Spleen (tissue), 11 donors: ENCODE results near the gene RNH1. TPM values are rescaled to one million over a fixed set of nuclear protein-coding genes. Genes with fewer than 3 reads are reported as not detected.

Source experiments
- DNase-seq: peaks from one replicate; pipeline ENCODE4 v3.0.0-alpha.2; 2020
- H3K27ac ChIP-seq, 8 donors: fragments of 200-600 bp; sonication (generic) in 7 of 8; 1 replicate in 4 of 8; 2 replicates in 4 of 8; pipeline versions ENCODE4 v1.5.0 to v1.8.0; 2016 to 2021; ENCODE audit warnings: inconsistent platforms in 4 of 8, mild to moderate bottlenecking in 4 of 8, moderate library complexity in 1 of 8
- H3K27me3 ChIP-seq, 7 donors: fragments of 200-600 bp; sonication (generic) in 6 of 7; replicated peaks in 1 of 7; 1 replicate in 4 of 7; 2 replicates in 3 of 7; pipeline versions ENCODE4 v1.5.0 to v1.8.0; 2016 to 2021; ENCODE audit warnings: inconsistent platforms in 3 of 7, mild to moderate bottlenecking in 1 of 7
- H3K36me3 ChIP-seq, 6 donors: fragments of 200-600 bp; sonication (generic) in 5 of 6; 1 replicate in 4 of 6; 2 replicates in 2 of 6; pipeline versions ENCODE4 v1.5.0 to v1.8.0; 2016 to 2021; ENCODE audit warnings: inconsistent platforms in 2 of 6
- H3K4me1 ChIP-seq, 6 donors: fragments of 200-600 bp; sonication (generic) in 5 of 6; 1 replicate in 3 of 6; 2 replicates in 3 of 6; pipeline versions ENCODE4 v1.5.0 to v1.8.0; 2016 to 2021; ENCODE audit warnings: inconsistent platforms in 3 of 6
- H3K4me3 ChIP-seq, 8 donors: fragments of 200-600 bp; sonication (generic) in 7 of 8; 1 replicate in 4 of 8; 2 replicates in 4 of 8; pipeline versions ENCODE4 v1.5.0 to v1.8.0; 2016 to 2021; ENCODE audit warnings: inconsistent platforms in 4 of 8, mild to moderate bottlenecking in 4 of 8, moderate library complexity in 2 of 8
- H3K9me3 ChIP-seq, 8 donors: fragments of 200-600 bp; sonication (generic) in 7 of 8; 1 replicate in 4 of 8; 2 replicates in 4 of 8; pipeline versions ENCODE4 v1.5.0 to v1.8.0; 2016 to 2021; ENCODE audit warnings: inconsistent platforms in 4 of 8
- CTCF ChIP-seq, 11 experiments: fragments of 200-600 bp in 7 of 11; fragments of 450-650 bp in 4 of 11; sonication (generic) in 4 of 11; IDR thresholded peaks in 8 of 11; conservative IDR thresholded peaks in 3 of 11; 1 replicate in 7 of 11; 2 replicates in 4 of 11; pipeline versions ENCODE4 v1.4.0 to v1.8.0; 2016 to 2021; ENCODE audit warnings: antibody characterized with exemption in 11 of 11, inconsistent platforms in 4 of 11, mild to moderate bottlenecking in 1 of 11
- POLR2A ChIP-seq, 3 donors: fragments of 450-650 bp; IDR thresholded peaks; one replicate each; pipeline ENCODE4 v1.5.1; 2017; ENCODE audit warnings: antibody characterized with exemption in 3 of 3, mild to moderate bottlenecking in 1 of 3
- POLR2AphosphoS5 ChIP-seq, 3 donors: sonication (generic); formaldehyde crosslinking; IDR thresholded peaks; one replicate each; pipeline ENCODE4 v1.5.1; 2017; ENCODE audit warnings: antibody characterized with exemption in 3 of 3
- WGBS, 5 donors: extraction: QIAGEN DNeasy Blood & Tissue Kit in 3 of 5; methylation state at CpG; one replicate each; pipeline versions ENCODE4 v1.1.5 to v1.1.7; 2013 to 2018; 5-methylcytosine and 5-hydroxymethylcytosine counted together
- intact Hi-C: fragments of 100-400 bp; cut with DNase I; formaldehyde crosslinking; loops from one replicate; pipeline ENCODE4 v1.15.0; 2023; ENCODE audit warnings: low total_unique reads
- polyA plus RNA-seq, 3 donors: library from polyadenylated mRNA; stranded (reverse); fragments of 200-250 nt; gene quantifications; one replicate each; pipeline ENCODE4 v1.2.1, GENCODE V29; 2013
- total RNA-seq, 7 donors: library from RNA; depleted of rRNA in 3 of 7; stranded (reverse); fragments of >200 nt in 3 of 7; fragmentation: NEBNext Ultra II Directional in 4 of 7; extraction: Animal tissue kit (Norgen Biotek cat#: 25700) in 4 of 7; gene quantifications; one replicate each; pipeline versions ENCODE4 v1.1.0 to v1.2.1, GENCODE V29; 2016 to 2021
- donor health status: healthy with polysubstance abuse.
- donor health status: DM: no; HTN: no; CAD: no; lungs with moderate emphysema.
- donor health status: DM: no; HTN: no; CAD: no.
- donor health status: Bipolar disorder and iron deficiency.
- donor health status: healthy.
- donor health status: DM: no; HTN: no; CAD: no.
- donor health status: DM: yes; HTN: yes; CAD: no.

RNH1 gene
- total and polyA plus RNA-seq, 10 donors, result 72.8 to 159 (median 145) TPM

- intact Hi-C loops, result no loop called here
- TF ChIP-seq CTCF (IDR thresholded peaks at IDR 0.05 in 8 of 11, conservative IDR thresholded peaks at IDR 0.05 in 3 of 11) (no peak), POLR2AphosphoS5 (IDR thresholded peaks at IDR 0.05) (no peak), POLR2A (IDR thresholded peaks at IDR 0.05) (no peak)
- Histone ChIP-seq H3K9me3 (no peaks in the 10 kb centered on the region), H3K36me3 (peaks cover 0 to 6% (median 0%) of the 10 kb centered on the region in 6 donors), H3K27ac (no peak overlapping the region), H3K4me3 (no peak overlapping the region), H3K4me1 (peaks cover 0 to 9% (median under 1%) of the 10 kb centered on the region in 6 donors), H3K27me3 (peaks cover 0 to 16% (median 6%) of the 10 kb centered on the region in 7 donors)
- DNase-seq, result peak; percentile 71
- WGBS, 5 donors, result 83 to 88% (median 87%) methylated on average over 31 to 32 of the region's 32 CpGs
Measured at GRCh38 chr11:548700-549603, 41.9 kb upstream of the RNH1 start.

DNA sequence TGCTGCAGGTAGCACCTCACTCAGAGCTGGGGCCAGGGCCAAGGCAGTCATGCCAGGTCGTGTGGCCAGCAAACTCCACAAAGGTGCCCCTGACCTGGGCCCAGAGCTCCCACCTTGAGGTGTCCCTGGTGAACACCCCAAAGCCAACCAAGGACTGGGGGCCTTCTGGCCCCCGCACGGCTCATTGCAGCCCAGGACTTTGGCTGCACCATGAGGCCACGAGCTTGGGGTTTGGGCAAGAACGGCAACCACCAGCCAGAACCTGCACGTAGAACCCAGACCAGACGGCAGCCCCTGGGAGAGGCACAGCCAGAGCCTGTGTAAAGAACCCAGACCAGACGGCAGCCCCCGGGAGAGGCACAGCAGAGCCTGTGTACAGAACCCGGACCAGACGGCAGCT lies 38.1 kb upstream of the RNH1 start:
- no peak for DNase-seq
- TF ChIP-seq POLR2AphosphoS5 (IDR thresholded peaks at IDR 0.05), result no peak
- TF ChIP-seq POLR2A (IDR thresholded peaks at IDR 0.05), result no peak
- TF ChIP-seq CTCF (IDR thresholded peaks at IDR 0.05 in 8 of 11, conservative IDR thresholded peaks at IDR 0.05 in 3 of 11), result no peak
- Histone ChIP-seq H3K4me3 (no peak overlapping the region), H3K27ac (no peak overlapping the region), H3K9me3 (no peaks in the 10 kb centered on the region), H3K36me3 (peaks cover 0 to 3% (median 0%) of the 10 kb centered on the region in 6 donors), H3K27me3 (no peaks in the 10 kb centered on the region), H3K4me1 (no peaks in the 10 kb centered on the region)
- intact Hi-C loops, result no loop called here
- 84 to 93% (median 91%) methylated on average over 10 to 11 of the region's 11 CpGs for WGBS, 5 donors

GRCh38 chr11:544817-545166 lies 37.8 kb upstream of the RNH1 start:
- Histone ChIP-seq H3K36me3 (no peaks in the 10 kb centered on the region), H3K9me3 (no peaks in the 10 kb centered on the region), H3K4me3 (no peak overlapping the region), H3K4me1 (no peaks in the 10 kb centered on the region), H3K27ac (no peak overlapping the region), H3K27me3 (no peaks in the 10 kb centered on the region)
- WGBS, 5 donors, result 73 to 88% (median 79%) methylated on average over 3 to 5 of the region's 5 CpGs
- TF ChIP-seq CTCF (IDR thresholded peaks at IDR 0.05 in 8 of 11, conservative IDR thresholded peaks at IDR 0.05 in 3 of 11), result no peak
- TF ChIP-seq POLR2A (IDR thresholded peaks at IDR 0.05), result no peak
- no peak for TF ChIP-seq POLR2AphosphoS5 (IDR thresholded peaks at IDR 0.05)
- intact Hi-C loops, result no loop called here
- no peak for DNase-seq

DNA sequence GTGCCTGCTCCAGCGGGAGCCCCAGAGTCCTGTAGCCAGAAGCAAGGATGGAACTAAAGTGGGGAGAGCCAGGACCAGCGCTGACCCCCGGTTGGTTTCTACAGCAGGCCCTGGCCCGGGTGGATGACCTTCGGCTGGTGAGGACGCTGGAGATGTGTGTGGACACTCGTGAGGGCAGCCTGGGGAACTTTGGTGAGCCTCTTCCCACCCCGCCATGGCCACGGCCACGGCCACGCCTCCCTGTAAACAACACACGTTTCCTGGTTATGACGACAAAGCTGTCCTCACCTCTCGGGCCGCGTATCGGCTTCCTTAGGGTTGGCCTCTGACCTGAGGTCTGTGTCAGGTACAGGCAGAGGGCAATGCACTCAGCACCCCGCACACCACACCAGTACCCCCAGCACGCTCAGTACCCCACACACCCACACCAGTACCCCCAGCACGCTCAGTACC lies 34.4 kb upstream of the RNH1 start:
- Histone ChIP-seq H3K27me3 (peaks cover 0 to 17% (median 0%) of the 10 kb centered on the region in 7 donors), H3K9me3 (no peaks in the 10 kb centered on the region), H3K4me3 (no peak overlapping the region), H3K27ac (no peak overlapping the region), H3K36me3 (no peaks in the 10 kb centered on the region), H3K4me1 (peaks cover 18 to 22% (median 20%) of the 10 kb centered on the region in 6 donors)
- intact Hi-C loops, result no loop called here
- peak; percentile 70 for DNase-seq
- TF ChIP-seq POLR2A (IDR thresholded peaks at IDR 0.05), result no peak
- no peak for TF ChIP-seq CTCF (IDR thresholded peaks at IDR 0.05 in 8 of 11, conservative IDR thresholded peaks at IDR 0.05 in 3 of 11)
- no peak for TF ChIP-seq POLR2AphosphoS5 (IDR thresholded peaks at IDR 0.05)
- WGBS, 5 donors, result 88 to 96% (median 92%) methylated on average over 11 to 20 of the region's 20 CpGs
